Mesendoderm (in vitro differentiated cells): ENCODE data around the gene S100A10.

ENCODE experiments used
- DNase-seq: peaks from one replicate; pipeline ENCODE4 v3.0.0; 2013
- H2AK5ac ChIP-seq: 2 replicates; pipeline ENCODE4 v1.6.1; 2013; ENCODE audit warnings: low read length, inconsistent platforms
- H2BK120ac ChIP-seq: 2 replicates; pipeline ENCODE4 v1.6.1; 2013; ENCODE audit warnings: low read depth, mild to moderate bottlenecking, low read length, moderate library complexity, mixed read lengths
- H2BK15ac ChIP-seq: replicated peaks from 2 replicates; pipeline ENCODE4 v1.6.1; 2013; ENCODE audit warnings: low read depth, mild to moderate bottlenecking, moderate library complexity
- H2BK5ac ChIP-seq: 2 replicates; pipeline ENCODE4 v1.6.1; 2013; ENCODE audit warnings: low read length, inconsistent platforms
- H3K18ac ChIP-seq: 2 replicates; pipeline ENCODE4 v1.6.1; 2013; ENCODE audit warnings: mild to moderate bottlenecking, low read length, mixed read lengths
- H3K23ac ChIP-seq: one replicate; pipeline ENCODE4 v1.6.1; 2013; ENCODE audit warnings: low read length
- H3K27ac ChIP-seq: 2 replicates; pipeline ENCODE4 v1.5.1; 2013; ENCODE audit warnings: low read depth, mild to moderate bottlenecking, inconsistent platforms, low read length, moderate library complexity
- H3K27me3 ChIP-seq: 2 replicates; pipeline ENCODE4 v1.6.1; 2013; ENCODE audit warnings: low read length, control low read depth, mild to moderate bottlenecking, inconsistent platforms; ENCODE audit not compliant: insufficient read depth, poor library complexity
- H3K36me3 ChIP-seq: 2 replicates; pipeline ENCODE4 v1.6.1; 2013; ENCODE audit warnings: low read length, inconsistent platforms; ENCODE audit not compliant: control insufficient read depth, insufficient read depth
- H3K4ac ChIP-seq: one replicate; pipeline ENCODE4 v1.6.1; 2013; ENCODE audit warnings: low read depth, mild to moderate bottlenecking, low read length, moderate library complexity
- H3K4me1 ChIP-seq: 2 replicates; pipeline ENCODE4 v1.6.1; 2013; ENCODE audit warnings: low read depth, low read length, inconsistent platforms; ENCODE audit not compliant: control insufficient read depth
- H3K4me2 ChIP-seq: 2 replicates; pipeline ENCODE4 v1.6.1; 2013; ENCODE audit warnings: low read length
- H3K4me3 ChIP-seq: 2 replicates; pipeline ENCODE4 v1.5.1; 2013; ENCODE audit warnings: mild to moderate bottlenecking, low read length
- H3K56ac ChIP-seq: one replicate; pipeline ENCODE4 v1.6.1; 2013; ENCODE audit warnings: low read length
- H3K79me1 ChIP-seq: 2 replicates; pipeline ENCODE4 v1.6.1; 2013; ENCODE audit warnings: low read length, inconsistent platforms
- H3K79me2 ChIP-seq: 2 replicates; pipeline ENCODE4 v1.6.1; 2013; ENCODE audit warnings: mild to moderate bottlenecking, low read length; ENCODE audit not compliant: control insufficient read depth, insufficient read depth
- H3K9ac ChIP-seq: 2 replicates; pipeline ENCODE4 v1.6.1; 2013; ENCODE audit warnings: low read length, inconsistent platforms
- H4K5ac ChIP-seq: one replicate; pipeline ENCODE4 v1.6.1; 2013; ENCODE audit warnings: low read length
- H4K8ac ChIP-seq: one replicate; pipeline ENCODE4 v1.6.1; 2013; ENCODE audit warnings: low read depth, mild to moderate bottlenecking, control low read depth, low read length, moderate library complexity
- WGBS: extraction: QIAGEN DNeasy Blood & Tissue Kit; methylation state at CpG from one replicate; pipeline ENCODE4 v1.1.7; 2013; ENCODE audit warnings: low lambda C conversion rate, missing lambda C conversion rate; ENCODE audit not compliant: insufficient coverage; ENCODE audit errors: extremely low coverage; 5-methylcytosine and 5-hydroxymethylcytosine counted together

S100A10 gene

DNA sequence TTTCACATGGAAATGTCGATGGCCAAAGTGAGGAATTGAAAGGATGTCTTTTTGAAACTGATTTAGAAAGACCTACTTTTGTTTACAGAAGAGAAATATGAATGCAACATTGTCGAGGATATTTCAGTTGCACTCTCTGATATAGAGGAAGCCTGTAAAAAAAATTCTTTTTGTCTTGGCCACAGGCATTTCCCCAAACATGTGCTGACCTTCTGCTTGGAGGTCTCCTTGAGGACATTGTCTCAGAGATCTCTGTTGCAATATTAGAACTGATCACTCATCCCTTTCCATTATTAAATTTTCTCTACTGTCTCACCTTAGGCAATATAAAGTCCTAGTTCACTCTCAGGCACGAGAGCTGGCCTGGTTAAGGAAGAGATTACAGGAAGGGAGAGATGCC is 27.2 kb upstream of the S100A10 start:
- Histone ChIP-seq H4K8ac (no peak overlapping the region), H3K36me3 (no peaks in the 10 kb centered on the region), H2AK5ac (no peak overlapping the region), H2BK15ac (no peak overlapping the region), H3K9ac (no peak overlapping the region), H3K4ac (no peak overlapping the region), H3K79me2 (no peaks in the 10 kb centered on the region), H3K27me3 (no peaks in the 10 kb centered on the region), H3K23ac (no peak overlapping the region), H3K18ac (no peak overlapping the region), H3K4me1 (no peaks in the 10 kb centered on the region), H2BK5ac (no peak overlapping the region), H3K4me3 (no peak overlapping the region), H3K27ac (no peak overlapping the region), H3K79me1 (no peaks in the 10 kb centered on the region), H3K4me2 (no peak overlapping the region), H3K56ac (no peak overlapping the region), H4K5ac (no peak overlapping the region), H2BK120ac (no peak overlapping the region)
- WGBS: no CpG with 5 or more reads among the region's 3 CpGs
- DNase-seq: no peak

GRCh38 chr1:152018537-152018936 is 24.9 kb upstream of the S100A10 start:
- DNase-seq: peak; percentile 74
- no peak overlapping the region for H3K18ac ChIP-seq

DNA sequence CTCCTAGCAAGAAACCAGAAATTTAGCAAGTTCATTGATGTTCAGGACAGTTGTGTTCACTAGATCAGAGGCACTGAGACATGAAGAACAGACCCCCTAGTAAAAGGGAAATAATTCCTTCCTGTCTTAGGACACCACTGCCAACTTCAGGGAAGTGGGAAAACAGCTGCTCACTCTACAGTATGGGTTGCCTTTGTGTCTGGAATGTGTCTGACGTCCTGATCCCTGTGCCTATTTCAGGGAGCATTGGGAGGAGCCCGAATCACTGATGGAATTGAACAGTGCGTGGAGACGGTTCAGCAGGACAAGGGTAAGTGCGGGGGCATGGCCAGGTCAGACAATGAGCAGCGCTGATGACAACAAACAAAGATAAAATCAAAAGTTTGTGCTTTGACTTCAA is 22.1 kb upstream of the S100A10 start:
- no peak overlapping the region for H3K27ac ChIP-seq
- H2BK5ac ChIP-seq: no peak overlapping the region
- no peak overlapping the region for H4K5ac ChIP-seq
- H3K36me3 ChIP-seq: no peaks in the 10 kb centered on the region
- no peak overlapping the region for H3K18ac ChIP-seq
- H3K4me2 ChIP-seq: no peak overlapping the region
- no peak overlapping the region for H3K23ac ChIP-seq
- H3K4me1 ChIP-seq: no peaks in the 10 kb centered on the region
- no peak overlapping the region for H3K4me3 ChIP-seq
- H3K4ac ChIP-seq: no peak overlapping the region
- no peaks in the 10 kb centered on the region for H3K27me3 ChIP-seq
- H2BK120ac ChIP-seq: no peak overlapping the region
- WGBS: no CpG with 5 or more reads among the region's 6 CpGs
- no peak overlapping the region for H2AK5ac ChIP-seq
- H4K8ac ChIP-seq: no peak overlapping the region
- H2BK15ac ChIP-seq: no peak overlapping the region
- H3K56ac ChIP-seq: no peak overlapping the region
- no peak for DNase-seq
- H3K79me2 ChIP-seq: no peaks in the 10 kb centered on the region
- no peak overlapping the region for H3K9ac ChIP-seq
- H3K79me1 ChIP-seq: no peaks in the 10 kb centered on the region

More at GRCh38 chr1:152018537-152018936, 24.9 kb upstream of the S100A10 start:
- Histone ChIP-seq H3K79me1 (no peaks in the 10 kb centered on the region), H3K27me3 (no peaks in the 10 kb centered on the region), H3K4ac (no peak overlapping the region), H3K36me3 (no peaks in the 10 kb centered on the region), H3K4me1 (no peaks in the 10 kb centered on the region), H4K8ac (no peak overlapping the region), H3K4me3 (no peak overlapping the region), H3K56ac (no peak overlapping the region), H3K79me2 (no peaks in the 10 kb centered on the region), H3K4me2 (no peak overlapping the region), H3K27ac (no peak overlapping the region), H2BK120ac (no peak overlapping the region), H3K9ac (no peak overlapping the region), H2AK5ac (no peak overlapping the region), H4K5ac (no peak overlapping the region), H2BK5ac (no peak overlapping the region), H2BK15ac (no peak overlapping the region), H3K23ac (no peak overlapping the region)
- no CpG with 5 or more reads among the region's 4 CpGs for WGBS

- no peak overlapping the region for H2BK5ac ChIP-seq
- no peak overlapping the region for H2AK5ac ChIP-seq
- H4K5ac ChIP-seq: no peak overlapping the region
- no peaks in the 10 kb centered on the region for H3K79me2 ChIP-seq
- no peak overlapping the region for H3K27ac ChIP-seq
- no peak overlapping the region for H2BK120ac ChIP-seq
- H3K36me3 ChIP-seq: no peaks in the 10 kb centered on the region
- no peaks in the 10 kb centered on the region for H3K27me3 ChIP-seq
- H3K4me3 ChIP-seq: no peak overlapping the region
- H4K8ac ChIP-seq: no peak overlapping the region
- H3K56ac ChIP-seq: no peak overlapping the region
- no peaks in the 10 kb centered on the region for H3K79me1 ChIP-seq
- H3K4me1 ChIP-seq: no peaks in the 10 kb centered on the region
- H3K4ac ChIP-seq: no peak overlapping the region
- H3K18ac ChIP-seq: no peak overlapping the region
- H3K23ac ChIP-seq: no peak overlapping the region
- H2BK15ac ChIP-seq: no peak overlapping the region
- no peak for DNase-seq
- no peak overlapping the region for H3K9ac ChIP-seq
- H3K4me2 ChIP-seq: no peak overlapping the region
- no CpG with 5 or more reads among the region's 1 CpG for WGBS
These were observed 21.3 kb upstream of the S100A10 start for GRCh38 chr1:152014943-152015342.

DNA sequence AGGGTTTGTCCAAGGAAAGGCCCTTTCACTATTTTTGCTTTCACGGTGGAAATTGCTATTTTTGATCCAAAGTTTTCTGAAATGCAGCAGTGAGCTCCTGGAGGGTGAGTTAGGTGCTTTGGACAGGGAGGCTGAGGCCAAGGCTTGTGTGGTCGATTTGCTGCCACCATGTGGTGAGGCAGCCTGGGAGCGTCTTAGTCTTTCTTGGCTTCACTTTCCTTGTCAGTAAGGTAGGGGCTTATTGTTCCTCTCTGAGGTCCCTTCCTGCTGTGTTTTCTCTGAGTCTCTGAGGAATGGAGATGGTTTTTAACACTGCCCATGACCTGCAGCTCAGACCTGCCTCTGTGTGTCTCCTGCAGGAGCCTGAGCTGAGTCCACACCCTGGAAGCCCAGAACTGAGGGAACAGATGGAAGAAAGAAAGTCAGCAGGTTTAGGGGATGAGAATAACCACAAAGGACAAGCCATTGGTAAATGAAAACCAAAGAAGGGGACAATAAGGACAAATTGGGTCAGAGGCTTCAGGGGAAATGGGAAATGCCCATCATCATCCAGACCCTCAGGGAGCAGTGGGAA is 20.1 kb upstream of the S100A10 start:
- no peak overlapping the region for H3K9ac ChIP-seq
- peak; percentile 87 for DNase-seq
- H3K27ac ChIP-seq: no peak overlapping the region
- no peaks in the 10 kb centered on the region for H3K36me3 ChIP-seq
- no peak overlapping the region for H2BK15ac ChIP-seq
- no peak overlapping the region for H4K5ac ChIP-seq
- H3K56ac ChIP-seq: peak overlapping the region; percentile 40
- WGBS: no CpG with 5 or more reads among the region's 3 CpGs
- no peak overlapping the region for H2BK5ac ChIP-seq
- H3K23ac ChIP-seq: no peak overlapping the region
- H3K4me3 ChIP-seq: no peak overlapping the region
- H2BK120ac ChIP-seq: no peak overlapping the region
- H3K27me3 ChIP-seq: no peaks in the 10 kb centered on the region
- no peaks in the 10 kb centered on the region for H3K4me1 ChIP-seq
- no peaks in the 10 kb centered on the region for H3K79me2 ChIP-seq
- no peak overlapping the region for H3K18ac ChIP-seq
- H3K4me2 ChIP-seq: no peak overlapping the region
- H3K79me1 ChIP-seq: no peaks in the 10 kb centered on the region
- no peak overlapping the region for H3K4ac ChIP-seq
- H4K8ac ChIP-seq: no peak overlapping the region
- no peak overlapping the region for H2AK5ac ChIP-seq

DNA sequence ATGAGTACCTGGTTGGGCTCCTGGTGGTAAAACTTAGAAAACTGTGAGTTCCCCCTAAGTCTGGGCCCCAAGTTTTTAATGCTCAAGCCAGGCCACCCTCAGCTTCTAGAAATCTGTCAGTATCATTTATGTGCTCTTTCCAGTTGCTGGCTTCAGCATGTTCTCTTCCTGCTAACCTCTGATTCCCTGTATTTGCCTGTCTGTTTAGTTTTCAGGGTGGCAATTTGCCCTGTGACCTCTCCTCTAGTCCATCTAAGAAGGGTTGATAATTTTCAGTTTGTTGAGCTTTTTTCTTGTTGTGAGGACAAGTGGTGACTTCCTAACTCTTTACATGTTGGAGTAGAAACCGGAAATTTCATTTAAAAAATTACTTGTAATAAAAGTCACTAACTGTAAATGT is 16.0 kb upstream of the S100A10 start:
- Histone ChIP-seq H2BK120ac (no peak overlapping the region), H3K9ac (no peak overlapping the region), H4K8ac (no peak overlapping the region), H2AK5ac (no peak overlapping the region), H3K27ac (no peak overlapping the region), H2BK15ac (no peak overlapping the region), H3K4me1 (no peaks in the 10 kb centered on the region), H3K4me3 (no peak overlapping the region), H2BK5ac (no peak overlapping the region), H3K79me1 (no peaks in the 10 kb centered on the region), H3K27me3 (no peaks in the 10 kb centered on the region), H3K36me3 (no peaks in the 10 kb centered on the region), H3K79me2 (no peaks in the 10 kb centered on the region), H4K5ac (no peak overlapping the region), H3K4ac (no peak overlapping the region), H3K18ac (no peak overlapping the region), H3K56ac (no peak overlapping the region), H3K23ac (no peak overlapping the region), H3K4me2 (no peak overlapping the region)
- DNase-seq: no peak
- no CpG with 5 or more reads among the region's 1 CpG for WGBS
